GM15510 (cell line): ENCODE measurements around the gene TPX2.

Source experiments
- POLR2A ChIP-seq: IDR thresholded peaks from 3 replicates; pipeline ENCODE4 v1.6.1; 2011; ENCODE audit warnings: borderline replicate concordance; ENCODE audit not compliant: insufficient read length; ENCODE audit errors: extremely low read depth

TPX2 gene

DNA sequence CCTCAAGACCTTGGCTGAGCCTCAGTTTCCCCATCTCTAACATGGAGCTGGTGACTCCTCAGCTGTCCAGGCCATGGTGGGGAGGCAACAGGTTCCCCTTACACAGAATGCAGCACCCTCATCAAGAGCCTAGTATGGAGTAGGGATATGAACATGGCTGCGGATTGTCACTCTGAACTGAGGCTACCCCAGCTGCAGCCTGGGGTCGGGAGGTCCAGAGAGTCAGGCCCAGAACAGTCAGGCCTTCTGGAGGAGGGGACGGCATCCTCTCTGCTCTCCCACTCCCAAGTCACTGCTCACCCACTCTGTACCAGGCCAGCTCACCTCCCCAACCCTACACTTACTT, 107.7 kb downstream of the TPX2 start:
- TF ChIP-seq POLR2A: no peak

DNA sequence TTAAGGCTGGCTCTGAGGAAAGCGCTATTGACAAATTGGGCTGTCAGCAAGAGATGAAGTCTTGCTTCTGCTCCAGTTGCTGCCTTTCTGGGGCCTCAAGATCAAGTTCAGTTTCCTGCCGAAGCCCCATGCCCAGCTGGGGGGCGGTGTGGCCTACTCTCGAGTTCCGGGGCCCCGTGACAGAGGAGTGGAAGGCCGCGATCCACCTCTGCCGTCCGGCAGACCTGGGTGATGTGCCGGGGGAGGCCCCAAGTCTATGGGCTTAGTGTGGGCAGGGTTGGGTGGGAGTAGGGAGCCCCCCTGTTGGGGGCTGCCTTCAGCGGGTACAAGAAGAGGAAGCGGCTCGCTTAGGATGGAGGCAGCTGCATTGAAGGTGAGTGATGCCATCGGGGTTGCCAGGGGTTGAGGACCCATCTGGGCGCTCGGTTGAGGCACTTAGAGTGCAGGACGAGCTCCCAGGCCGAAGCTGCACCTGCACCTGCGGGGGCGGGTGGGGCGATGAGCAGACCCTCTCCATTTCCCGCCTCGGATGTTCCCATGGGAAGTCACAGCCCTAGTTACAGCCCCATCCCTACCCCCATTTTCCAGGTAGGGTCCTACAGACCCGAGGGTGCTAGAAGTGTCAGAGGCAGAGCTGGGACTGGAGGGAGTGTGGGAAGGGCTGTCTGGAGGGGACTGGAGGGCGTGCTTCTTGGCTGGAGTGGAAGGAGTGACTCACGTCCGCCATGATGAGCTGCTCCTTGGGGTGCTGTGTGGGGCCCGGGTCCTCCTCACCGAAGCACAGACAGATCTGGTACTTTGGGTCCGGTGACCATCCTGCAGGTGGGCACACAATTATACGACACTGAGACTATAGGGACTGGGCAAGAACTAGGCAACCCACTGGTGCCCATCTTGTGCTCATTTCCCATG, 109.3 kb downstream of the TPX2 start:
- no peak for TF ChIP-seq POLR2A

DNA sequence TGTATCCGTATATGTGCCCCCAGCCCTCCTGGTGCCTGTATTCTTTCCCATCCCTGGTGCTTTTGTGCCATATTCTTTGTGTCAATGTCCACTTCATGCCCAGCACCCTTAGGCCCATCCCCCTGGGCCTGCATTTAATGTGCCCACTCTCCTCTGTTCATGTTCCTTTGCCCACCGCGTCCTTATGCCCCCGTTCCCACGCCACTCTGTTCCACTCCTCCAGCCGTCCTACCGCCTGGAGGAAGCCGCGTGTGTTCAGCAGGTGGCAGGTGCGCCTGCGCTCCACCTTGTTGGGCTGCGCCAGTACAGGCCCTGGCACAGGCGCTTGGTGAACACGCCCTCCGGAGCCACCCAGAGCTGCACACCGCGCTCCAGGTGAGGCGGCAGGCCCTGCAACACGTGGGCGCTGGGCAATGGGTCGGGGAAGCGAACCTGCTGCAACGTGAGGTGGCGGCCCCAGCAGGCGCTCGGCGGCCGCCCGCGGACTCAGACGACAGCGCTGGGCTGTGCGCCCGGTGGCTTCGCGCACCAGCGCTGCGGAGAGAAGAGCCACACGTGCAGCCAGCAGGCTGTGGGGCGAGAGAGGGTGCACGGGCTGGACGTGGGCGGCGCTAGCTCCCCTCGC, 110.3 kb downstream of the TPX2 start:
- TF ChIP-seq POLR2A: no peak
